SK-N-MC (cell line): ENCODE data around the gene GLI3.

ENCODE experiments used
- EZH2 ChIP-seq: fragments of 200-600 bp; sonication (generic); IDR thresholded peaks from one replicate; pipeline ENCODE4 v1.6.1; 2017; ENCODE audit warnings: antibody characterized with exemption
- FOXP2 ChIP-seq: optimal IDR thresholded peaks from 2 replicates; pipeline ENCODE3; 2011; ENCODE audit warnings: mild to moderate bottlenecking, moderate library complexity; ENCODE audit not compliant: insufficient read depth; ENCODE audit errors: extremely low read length, control extremely low read depth
- POLR2AphosphoS5 ChIP-seq: IDR thresholded peaks from 2 replicates; pipeline ENCODE4 v1.6.1; 2012; ENCODE audit warnings: mild to moderate bottlenecking, low read depth, low read length, borderline replicate concordance

DNA sequence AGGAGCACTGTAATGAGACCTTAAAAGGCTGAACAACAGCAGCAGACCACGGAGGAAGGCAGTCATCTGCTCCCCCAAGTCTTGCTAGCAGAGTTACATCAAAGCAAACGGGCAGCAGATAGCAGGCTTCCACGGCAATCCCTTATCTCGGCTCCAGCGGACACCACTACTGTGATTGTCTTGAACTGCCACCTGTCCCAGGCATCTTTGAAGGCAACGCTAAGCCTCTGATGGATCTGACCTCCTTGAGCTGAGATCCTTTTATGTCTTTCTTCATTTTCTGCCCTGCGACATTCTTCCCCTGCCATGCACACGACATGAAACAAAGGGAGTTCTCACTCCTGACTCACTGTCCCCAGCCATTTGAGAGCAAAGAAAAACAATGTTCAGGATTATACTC, 111.7 kb downstream of the GLI3 start:
- TF ChIP-seq POLR2AphosphoS5 (no peak), EZH2 (no peak), FOXP2 (no peak)
